HG03342 (cell line): ENCODE results near the gene ACSL1.
A peak's percentile ranks its signal among the peaks of the same experiment; 100 is the strongest.

Experiments used
- ATAC-seq: cut with Tn5 transposase; IDR thresholded peaks from one replicate; pipeline ENCODE4 v1.9.1; 2021; ENCODE audit warnings: mild to moderate bottlenecking, moderate library complexity; ENCODE audit not compliant: unreplicated experiment

The ACSL1 gene

DNA sequence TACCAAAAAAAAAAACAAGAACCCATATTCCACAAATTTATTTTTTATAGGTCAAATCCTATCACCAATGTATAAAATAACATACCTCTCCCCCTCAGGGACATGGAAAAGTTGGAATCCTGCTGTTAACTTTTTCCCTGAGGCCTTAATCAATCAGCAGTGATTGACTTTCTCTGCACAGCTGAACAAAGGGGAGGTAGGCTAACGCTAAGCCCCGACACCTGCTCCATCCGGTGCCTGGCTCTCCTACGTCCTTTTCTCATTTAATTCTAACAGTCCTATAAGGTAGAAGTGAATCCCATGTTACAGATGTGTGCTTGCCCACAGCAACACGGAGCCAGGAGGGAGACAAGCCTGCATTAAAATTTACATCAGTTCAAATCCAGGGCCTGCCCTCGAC lies 94.7 kb downstream of the ACSL1 start:
- no peak for ATAC-seq

DNA sequence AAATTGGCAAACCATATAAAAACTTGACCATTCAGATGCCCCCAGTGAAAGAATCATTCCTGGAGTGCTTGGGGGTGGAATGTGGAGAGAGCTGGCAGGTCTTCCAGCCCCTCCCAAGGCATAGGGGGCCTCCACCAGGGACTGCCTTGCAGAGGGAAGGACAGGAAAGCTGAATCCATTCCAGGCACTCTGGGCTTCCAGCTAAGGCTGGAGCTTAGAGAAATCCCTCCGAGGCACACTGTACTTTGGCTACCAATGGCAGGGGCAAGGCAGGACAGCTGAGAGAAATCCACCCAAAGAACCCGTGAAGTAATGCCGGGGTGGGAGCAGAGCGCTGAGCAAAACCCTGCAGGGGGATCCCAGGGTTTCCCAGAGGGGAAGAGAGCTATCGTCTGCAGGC lies 95.8 kb downstream of the ACSL1 start:
- ATAC-seq: no peak

DNA sequence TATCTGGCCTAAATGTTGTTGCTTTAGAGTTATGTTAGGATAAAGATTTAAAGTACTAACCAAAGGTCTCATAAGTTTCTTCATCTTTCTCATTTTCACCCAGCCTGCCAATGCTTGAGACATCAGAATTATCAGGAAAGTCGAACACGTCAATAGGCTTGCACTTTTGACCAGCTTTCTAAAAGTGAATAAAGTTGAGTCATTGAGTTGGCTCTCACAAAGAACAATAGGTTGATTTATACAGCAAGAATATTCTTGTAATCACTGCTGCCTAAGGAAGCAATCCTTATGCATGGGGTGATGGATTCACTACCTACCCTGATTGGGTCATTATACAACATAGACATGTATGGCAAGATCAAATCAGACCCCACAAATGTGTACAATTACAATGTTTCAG lies 96.9 kb downstream of the ACSL1 start:
- no peak for ATAC-seq

DNA sequence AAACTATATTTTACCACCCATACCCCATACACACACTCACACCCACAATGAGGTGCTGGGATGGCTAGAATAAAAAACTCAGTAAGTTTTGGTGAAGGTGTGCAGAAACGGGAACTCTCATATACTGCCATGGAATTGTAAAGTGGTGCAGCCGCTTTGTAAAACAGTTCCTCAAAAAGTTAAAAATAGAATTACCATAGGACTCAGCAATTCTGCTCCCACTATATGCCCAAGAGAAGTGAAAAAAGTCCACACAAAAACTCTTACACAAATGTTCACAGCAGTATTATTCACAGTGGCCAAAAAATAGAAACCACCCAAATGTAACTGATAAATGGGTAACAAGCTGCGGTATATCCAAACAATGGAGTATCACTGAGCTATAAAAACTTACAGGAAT lies 98.3 kb downstream of the ACSL1 start:
- ATAC-seq: no peak

DNA sequence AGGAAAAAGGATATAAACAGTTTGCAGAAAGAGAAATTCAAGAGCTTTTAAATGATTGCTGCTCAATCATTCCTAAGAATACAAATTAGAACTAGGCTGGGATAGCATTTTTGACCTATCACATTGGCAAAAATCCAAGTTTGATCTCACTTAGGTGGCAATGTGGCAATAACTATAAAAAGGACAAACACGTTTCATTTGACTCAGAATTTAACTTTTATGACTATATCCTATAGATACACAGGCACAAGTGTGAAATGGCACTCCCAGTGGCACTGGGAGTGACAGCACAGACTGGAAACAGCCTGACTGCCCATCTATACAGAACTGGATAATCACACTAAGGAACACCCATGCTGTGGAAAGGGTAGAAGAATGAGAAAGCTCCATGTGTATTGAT lies 103.0 kb downstream of the ACSL1 start:
- ATAC-seq: no peak

DNA sequence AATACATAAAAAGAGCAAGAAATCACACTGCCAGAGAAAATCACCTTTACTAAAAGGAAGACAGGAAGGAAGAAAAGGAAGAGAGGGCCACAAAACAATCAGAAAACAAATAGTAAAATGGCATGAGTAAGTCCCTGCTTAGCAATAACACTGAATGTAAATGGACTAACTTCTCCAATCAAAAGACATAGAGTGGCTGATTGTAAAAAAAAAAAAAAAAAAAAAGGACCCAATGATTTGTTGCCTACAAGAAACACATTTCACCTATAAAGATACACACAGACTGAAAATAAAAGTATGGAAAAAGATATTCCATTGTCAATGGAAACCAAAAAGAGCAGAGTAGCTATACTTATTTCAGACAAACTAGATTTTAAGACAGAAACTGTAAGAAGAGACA lies 104.5 kb downstream of the ACSL1 start:
- no peak for ATAC-seq

DNA sequence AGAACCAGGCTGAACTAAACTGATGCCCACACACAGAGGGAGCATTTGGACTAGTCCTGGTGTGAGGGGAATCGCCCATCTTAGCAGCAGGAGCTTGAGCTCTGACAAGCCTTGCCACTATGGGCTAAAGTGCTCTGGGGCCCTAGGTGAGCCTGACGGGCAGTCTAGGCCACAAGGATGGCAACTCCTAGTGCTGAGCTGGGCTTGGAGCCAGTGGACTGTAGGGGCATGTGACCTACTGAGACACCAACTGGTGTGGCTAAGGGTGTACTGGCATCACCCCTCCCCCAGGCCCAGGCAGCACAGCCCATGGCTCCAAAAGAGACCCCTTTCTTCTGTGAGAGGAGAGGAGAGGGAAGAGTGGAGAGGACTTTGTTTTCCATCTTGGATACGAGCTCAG lies 106.4 kb downstream of the ACSL1 start:
- ATAC-seq: no peak

DNA sequence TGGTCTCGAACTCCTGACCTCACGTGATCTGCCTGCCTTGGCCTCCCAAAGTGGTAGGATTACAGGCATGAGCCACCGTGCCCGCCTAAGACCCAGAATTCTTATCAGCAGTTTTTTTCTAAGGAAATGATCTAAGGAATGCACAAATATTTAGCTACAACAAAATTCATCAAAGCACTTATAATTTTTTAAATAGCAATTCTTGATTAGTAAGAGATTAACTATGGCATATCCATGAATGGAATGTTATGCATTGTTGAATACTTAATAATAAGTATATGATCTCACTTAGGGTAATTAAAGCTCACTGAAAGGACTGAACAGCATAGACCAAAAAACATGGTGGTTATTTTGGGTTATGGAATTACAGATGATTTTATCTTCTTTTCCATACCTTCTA lies 110.2 kb downstream of the ACSL1 start:
- ATAC-seq: no peak

DNA sequence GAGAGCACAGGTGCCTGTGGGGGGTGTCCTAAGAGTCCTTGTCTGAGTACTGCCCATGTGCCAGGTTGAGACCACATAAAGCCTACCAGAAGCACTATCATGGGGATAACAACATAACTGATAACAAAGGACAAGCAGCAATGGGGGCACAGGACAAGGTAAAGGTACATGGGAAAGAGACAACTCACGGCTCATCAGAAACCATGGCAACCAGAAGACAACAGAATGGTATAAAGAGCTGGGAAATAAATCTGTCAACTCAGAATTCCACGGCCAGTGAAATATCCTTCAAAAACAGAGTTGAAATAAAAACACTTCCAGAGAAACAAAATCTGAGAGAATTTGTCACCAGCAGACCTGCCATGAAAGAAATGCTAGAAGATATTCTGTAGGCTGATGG lies 111.9 kb downstream of the ACSL1 start:
- ATAC-seq: no peak

DNA sequence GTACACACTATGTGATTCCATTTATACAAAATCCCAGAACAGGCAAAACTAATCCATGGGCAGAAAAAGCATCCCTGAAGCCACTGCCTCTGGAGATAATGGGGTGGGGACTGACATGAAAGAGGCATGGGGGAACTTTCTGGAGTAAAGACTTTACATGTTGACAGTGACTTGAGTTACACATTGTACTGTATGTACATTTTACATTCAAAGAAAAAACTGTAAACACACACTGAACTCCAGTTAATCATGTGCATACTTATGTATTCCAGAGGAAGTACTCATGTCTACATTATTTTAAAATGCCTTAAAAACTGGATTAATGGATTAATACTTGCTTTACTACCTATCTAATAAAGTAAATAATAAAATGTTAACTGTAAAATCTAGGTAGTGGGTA lies 113.4 kb downstream of the ACSL1 start:
- no peak for ATAC-seq

DNA sequence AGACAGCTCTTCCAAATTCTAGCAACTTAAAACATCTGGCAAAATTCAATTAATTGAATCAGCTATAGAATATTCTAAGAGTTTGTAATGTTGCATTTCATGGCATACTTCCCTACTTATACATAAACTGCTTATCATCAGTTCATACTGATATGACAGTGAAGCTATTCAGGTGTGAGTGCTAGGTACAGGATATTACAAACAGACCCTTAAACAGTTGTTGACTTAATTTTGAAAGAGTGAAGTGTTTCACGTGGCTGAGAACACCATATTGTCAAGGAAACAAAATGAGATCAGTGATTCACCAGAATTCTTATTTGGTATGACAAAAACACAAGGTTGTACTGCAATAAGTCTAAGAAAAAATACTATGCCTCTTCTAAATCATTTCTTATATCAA lies 119.3 kb downstream of the ACSL1 start:
- ATAC-seq: no peak

DNA sequence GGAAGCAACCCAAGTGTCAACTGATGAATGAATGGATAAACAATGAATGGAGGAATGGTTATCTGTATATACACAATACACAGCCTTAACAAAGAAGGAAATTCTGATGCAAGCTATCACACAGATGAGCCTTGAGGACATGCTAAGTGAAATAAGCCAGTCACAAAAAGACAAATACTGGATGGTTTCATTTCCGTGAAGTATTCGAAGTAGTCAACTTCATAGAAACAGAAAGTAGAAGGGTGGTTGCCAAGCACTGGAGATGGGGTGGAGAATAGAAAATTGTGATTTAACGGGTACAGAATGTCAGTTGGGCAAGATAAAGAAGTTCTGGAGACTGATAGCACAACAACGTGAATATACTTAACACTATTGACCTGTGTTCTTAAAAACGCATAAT lies 120.1 kb downstream of the ACSL1 start:
- peak; percentile 79 for ATAC-seq
